Mammary epithelial cell (primary cell): ENCODE data around the gene RAP2B.

ENCODE experiments used
- EZH2 ChIP-seq: IDR thresholded peaks from 2 replicates; pipeline ENCODE4 v1.6.1; 2012; ENCODE audit warnings: low read length, inconsistent platforms, borderline replicate concordance
- TF ChIP-seq, protein P1 (sequence below), 2 donors: IDR thresholded peaks in 1 of 2; conservative IDR thresholded peaks in 1 of 2; 2 replicates each; pipeline ENCODE4 v1.5.1; 2011 to 2012; ENCODE audit warnings: inconsistent platforms in 2 of 2, low read length in 2 of 2, mild to moderate bottlenecking in 2 of 2, control low read depth in 1 of 2, low read depth in 1 of 2; ENCODE audit not compliant: insufficient read depth in 1 of 2; ENCODE audit errors: extremely low read depth in 1 of 2

DNA sequence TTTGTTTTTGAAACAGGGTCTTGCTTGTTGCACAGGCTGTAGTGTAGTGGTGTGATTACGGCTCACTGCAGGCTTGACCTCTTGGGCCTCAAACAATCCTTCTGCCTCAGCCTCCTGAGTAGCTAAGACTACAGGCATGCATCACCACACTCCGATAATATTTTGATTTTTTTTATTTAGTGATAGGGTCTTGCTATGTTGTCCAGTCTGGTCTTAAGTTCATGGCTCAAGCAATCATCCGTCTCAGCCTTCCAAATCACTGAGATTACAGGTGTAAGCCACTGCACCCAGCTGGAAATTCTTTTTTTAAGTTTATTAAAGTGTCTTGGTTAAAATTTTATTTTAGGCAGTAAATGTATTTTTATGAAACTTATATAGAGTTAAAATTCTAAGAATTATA, 32.2 kb upstream of the RAP2B start:
- no peak for TF ChIP-seq EZH2
- TF ChIP-seq, protein P1, sequence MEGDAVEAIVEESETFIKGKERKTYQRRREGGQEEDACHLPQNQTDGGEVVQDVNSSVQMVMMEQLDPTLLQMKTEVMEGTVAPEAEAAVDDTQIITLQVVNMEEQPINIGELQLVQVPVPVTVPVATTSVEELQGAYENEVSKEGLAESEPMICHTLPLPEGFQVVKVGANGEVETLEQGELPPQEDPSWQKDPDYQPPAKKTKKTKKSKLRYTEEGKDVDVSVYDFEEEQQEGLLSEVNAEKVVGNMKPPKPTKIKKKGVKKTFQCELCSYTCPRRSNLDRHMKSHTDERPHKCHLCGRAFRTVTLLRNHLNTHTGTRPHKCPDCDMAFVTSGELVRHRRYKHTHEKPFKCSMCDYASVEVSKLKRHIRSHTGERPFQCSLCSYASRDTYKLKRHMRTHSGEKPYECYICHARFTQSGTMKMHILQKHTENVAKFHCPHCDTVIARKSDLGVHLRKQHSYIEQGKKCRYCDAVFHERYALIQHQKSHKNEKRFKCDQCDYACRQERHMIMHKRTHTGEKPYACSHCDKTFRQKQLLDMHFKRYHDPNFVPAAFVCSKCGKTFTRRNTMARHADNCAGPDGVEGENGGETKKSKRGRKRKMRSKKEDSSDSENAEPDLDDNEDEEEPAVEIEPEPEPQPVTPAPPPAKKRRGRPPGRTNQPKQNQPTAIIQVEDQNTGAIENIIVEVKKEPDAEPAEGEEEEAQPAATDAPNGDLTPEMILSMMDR (conservative IDR thresholded peaks at IDR 0.05 in 1 of 2, IDR thresholded peaks at IDR 0.05 in 1 of 2; ENCODE audit: extremely low read depth in 1 of 2, insufficient read depth in 1 of 2, low read depth in 1 of 2, low read length in 2 of 2) = no peak
